Stimulated activated CD4-positive, alpha-beta T cell treated with anti-CD3 and anti-CD28 coated beads, Interleukin-2, amount 100 ng/mL, for 24 hours (primary cell): ENCODE results near the gene RAG2.

ENCODE experiments used
- DNase-seq, 2 donors: peaks; one replicate each; pipeline ENCODE4 v3.0.0-alpha.2; 2020

RAG2 gene

DNA sequence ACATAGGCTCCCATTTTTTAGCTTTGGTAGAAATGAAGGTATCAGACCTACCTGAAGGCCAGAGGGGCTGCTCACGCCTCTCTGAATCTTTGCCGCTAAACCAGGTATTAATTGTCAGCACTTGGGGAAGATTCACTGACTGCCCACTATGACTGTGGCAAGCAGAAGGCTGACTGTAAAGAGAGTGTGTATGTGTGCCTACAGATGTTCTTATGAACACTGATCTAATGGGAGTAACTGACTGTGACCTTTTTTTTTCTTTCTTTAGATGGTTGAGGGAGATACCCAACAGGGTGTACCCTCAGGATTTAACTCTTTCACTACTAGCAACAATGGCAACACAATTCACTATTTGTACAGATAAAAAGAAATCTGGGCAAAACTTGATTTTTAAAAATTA, at the start of gene RAG2:
RAG2 (minus strand) TSS at position 186 of the 400 bp plus-strand sequence. CDS start 4,068 bp downstream, outside the sequence.
- DNase-seq: no peak

DNA sequence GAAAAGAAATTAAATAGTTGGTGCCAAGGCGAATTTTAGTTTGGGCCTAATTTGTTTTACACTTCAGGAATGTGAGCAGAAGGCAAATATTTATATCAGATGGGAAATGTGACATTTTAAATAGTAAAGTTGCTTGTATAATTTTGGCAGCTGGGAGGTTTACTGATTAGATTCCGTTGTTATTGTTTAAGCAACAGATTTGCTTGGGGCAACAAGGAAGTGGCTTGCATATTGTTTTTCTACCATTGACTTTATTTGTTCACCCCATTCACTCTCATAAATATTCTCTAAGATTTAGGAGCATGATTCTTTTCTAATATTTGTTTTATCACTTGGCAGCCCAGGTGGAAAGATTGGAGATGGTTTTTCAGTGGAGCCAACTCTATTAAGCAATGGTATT, 40.5 kb upstream of the RAG2 start:
- DNase-seq: no peak

DNA sequence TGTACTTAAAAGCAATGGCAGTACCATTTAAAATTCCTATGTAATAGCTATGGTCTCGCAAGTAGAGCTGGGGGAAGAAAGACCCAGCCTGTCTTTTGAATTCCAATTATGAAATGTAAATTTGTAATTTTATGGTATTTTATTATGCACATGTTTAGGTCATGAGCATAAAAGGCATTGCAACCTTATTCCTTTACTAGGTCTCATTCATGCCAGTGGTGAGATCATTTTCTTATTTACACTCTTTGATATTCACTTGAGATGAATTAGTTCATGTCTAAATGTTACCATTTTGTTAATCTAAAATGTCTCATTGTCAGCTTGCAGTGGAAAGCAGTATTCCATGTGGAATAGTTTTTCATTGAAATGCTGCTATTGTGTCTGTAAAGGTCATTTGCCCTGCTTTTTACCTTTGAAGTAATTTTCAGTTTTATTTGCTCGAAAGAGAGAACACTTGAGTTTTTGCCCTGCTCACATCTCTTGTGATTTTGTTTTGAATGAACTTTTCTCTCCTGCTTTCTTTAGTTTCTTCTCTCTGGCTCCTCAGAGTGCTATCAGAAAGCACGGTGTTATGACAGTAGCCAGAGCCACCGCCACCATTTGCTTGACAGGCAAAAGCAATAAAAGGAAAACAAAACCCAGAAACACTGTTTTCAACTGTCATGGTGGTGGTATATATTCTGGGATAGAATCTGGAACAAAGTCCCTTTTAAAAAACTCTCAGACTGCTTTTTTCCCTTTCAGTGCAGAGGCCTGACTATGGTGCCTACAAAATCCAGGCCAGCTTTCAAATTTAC, 37.2 kb upstream of the RAG2 start:
- no peak for DNase-seq

DNA sequence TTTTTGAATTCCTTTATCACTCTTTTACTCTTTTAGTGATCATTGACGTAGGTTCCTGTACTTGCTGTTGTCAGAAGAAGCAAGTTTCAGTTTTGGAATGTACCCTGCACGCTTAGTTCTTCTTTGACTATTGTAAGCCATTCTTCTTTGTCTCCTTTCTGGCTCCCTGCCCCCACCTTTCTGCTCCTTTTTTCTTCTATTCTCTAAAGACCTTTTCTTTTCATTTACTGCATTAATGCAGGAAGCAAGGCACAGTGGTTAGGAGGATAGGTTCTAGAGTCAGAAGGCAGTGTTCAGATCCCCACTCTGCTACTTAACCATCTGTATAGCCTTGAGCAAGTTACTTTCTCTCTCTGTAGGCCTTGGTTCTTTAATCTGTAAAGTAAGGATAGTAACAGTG, 33.7 kb upstream of the RAG2 start:
- no peak for DNase-seq

DNA sequence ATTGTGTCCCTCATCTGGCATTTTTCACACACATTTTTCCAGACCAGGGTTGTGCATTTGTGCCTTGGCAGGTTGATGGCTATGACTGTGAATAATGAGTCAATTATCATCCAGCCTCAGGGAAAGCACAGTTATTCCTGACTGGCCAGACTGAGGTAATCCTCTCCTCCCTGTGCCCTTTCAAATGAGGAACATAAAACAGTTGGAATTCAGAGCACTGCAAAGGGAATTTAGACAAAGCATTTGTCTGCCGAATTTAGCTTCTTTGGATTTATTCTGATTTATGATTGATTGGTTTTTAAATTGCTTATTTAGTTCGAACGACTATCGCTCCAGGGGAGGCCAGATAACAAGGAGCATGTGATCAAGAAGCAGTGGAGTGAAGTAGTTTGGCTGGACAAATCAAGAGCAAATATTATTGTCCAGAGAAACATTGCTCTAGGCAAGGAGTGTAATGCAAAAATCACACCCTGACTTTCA, 30.8 kb upstream of the RAG2 start:
- DNase-seq: no peak

DNA sequence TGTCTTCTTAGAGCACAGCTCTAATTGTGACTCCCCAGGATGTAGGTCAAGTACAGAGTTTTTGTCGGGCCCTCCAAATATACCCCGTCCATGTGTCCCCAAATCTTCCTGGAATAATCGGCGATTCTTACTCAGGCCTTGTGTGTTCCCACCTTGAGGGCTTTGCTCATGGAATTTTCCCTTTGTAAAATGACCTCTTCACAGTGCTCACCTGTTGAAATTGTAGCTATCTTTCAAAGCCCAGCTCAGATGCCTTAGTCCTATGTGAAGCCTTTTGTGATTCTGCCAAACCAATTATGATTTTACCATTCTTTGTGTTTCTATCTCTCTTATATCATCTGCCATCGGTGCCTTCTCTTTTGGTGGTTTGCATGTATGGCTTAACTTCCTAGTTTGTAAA, 30.1 kb upstream of the RAG2 start:
- no peak for DNase-seq

DNA sequence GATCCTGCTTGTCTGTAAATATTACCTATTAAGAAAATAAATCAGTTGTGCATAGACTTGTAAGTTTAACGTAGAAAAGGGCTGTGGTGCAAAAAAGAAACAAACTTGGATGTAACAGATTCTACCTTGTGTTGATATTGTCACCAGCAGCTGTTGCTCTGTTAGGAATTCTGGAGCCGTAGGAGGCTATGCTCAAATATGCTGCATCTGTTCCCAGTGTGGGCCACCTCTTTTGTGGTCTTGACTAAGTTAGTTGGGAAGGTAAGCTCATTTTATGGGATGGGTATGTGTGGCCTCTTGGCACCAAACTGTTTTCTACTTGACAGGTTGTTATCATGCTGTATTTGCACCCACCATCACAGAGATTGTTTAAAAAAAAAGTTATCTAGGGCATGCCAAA, 29.4 kb upstream of the RAG2 start:
- no peak for DNase-seq

DNA sequence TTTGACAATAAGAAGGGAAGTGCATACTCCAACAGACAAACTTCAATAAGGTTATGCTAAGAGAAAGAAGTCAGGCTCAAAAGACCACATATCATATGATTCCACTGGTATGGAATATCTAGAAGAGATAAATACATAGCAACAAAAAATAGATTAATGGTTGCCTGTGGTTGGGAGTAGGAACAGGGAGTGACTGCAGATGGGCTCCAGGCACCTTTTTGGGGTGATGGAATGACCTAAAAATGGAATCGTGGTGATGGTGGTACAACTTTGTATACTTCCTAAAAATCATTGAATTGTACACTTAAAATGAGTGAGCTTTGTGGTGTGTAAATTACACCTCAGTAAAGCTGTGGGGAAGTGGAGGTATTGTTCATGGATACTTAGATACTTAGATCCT, 29.0 kb upstream of the RAG2 start:
- DNase-seq: no peak

DNA sequence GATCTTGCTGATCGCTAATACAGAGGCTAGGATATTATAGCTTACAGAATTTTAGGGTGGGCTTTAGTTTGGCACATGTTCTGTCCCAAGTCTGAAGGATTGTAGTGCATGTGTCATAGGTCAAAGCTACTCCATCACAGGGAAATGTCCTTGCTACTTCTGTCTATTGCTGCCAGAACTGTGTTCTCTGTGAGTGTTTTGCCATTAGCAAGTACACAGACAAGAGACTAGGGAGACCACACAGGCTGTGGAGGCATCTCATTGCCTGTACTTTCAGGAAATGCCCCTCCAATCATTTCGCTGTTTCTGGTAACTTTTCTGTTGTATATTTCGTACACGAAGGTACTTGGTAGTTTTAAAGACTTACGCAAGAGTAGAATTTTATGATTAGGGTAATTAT, 25.5 kb upstream of the RAG2 start:
- no peak for DNase-seq

DNA sequence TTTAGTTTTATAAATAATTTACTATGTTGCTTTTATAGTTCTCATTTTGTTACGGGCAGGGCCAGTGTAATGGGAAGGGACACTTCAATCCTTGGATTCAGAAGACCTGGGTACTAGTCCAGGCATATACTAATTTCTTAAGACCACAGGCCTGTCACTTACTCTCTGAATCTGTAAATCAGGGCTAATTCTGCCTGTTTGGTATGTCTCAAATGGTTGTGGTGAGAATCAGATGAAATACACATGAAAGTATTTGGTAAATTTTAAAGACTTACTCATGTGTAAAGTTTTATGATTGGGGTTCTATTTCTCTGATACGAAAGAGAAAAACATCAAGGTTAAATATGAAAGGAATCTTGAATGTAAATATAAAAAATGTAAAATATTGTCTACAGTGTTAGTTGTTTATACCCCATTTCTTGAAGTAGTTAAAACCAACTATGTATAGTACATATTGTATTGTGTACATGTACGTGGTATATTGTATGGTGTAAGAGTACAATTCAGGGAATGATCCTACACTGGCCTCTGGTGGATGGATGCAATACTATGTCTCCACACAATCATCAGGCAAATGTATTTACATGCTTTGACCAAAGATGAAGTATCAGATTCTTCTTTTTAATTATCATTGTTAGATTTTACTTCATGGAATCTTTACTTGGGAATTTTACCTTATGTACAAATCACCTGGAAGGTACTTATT, 24.5 kb upstream of the RAG2 start:
- DNase-seq: no peak

DNA sequence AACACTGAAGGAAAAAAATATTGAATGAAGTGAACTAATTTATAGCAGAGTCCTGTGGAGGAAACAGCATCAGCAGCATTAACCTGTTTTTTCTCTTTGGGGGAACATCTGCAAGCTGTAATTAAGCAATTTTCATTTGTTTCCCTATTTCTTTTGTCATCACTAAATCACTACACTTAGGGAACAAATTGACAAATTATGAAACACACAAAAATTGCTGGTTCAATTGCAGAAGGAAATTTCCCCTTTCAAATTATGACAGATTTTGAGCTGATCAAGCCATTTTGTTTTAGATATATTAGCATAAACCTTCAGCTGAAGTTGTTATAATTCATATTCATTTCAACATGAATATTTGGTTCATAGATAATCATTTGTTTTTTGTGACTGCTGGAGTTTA, 22.2 kb upstream of the RAG2 start:
- no peak for DNase-seq

DNA sequence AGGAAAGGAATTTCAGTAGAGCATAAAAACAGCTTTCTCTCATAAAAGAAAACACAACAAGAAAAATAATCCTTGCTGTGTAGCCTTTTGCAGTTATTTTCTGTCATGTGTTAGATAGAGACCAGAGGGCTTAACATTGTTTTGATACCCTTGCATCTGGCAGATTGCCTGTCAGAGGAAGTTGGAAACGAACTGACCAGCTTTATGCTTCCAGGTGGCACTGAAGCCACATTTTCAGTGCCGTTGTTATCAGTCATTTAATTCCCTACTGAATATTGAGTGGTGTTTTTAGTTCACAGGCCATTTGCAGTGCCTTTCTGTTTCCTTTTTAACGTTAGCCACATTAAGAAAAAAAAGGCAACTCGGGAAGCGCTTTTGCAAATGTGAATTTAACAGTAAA, 21.5 kb upstream of the RAG2 start:
- DNase-seq: no peak

DNA sequence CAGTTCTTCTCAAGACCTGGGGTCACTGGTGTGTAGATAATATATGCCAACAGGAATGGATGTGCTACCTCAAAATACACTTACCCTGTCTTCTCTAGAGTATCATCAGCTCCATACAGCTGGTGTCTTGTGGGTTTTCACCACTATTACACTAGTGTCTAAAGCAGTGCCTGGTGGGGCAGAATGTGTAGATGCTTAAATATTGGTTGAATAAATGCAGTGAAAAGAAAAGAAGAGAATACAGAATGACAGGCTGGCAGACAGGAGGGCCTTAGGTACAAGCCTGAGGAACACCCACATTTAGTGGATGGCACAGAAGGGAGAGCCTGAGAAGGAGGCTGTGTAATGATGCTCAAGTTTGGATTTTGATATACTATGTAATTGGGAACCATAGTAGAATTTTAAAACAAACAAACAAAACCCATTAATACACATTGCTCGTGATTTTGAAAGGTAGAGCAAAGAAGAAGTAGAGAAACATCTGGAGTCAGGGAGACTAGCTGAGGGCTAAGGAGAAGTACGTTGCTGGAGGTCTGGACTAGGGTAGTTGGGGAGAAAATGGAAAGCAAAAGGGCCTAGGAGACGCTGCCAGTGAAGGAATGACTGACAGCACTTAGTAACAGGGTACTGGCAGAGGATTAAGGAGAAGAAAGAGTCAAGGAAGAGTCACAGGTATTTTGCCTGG, 20.5 kb upstream of the RAG2 start:
- DNase-seq: no peak

DNA sequence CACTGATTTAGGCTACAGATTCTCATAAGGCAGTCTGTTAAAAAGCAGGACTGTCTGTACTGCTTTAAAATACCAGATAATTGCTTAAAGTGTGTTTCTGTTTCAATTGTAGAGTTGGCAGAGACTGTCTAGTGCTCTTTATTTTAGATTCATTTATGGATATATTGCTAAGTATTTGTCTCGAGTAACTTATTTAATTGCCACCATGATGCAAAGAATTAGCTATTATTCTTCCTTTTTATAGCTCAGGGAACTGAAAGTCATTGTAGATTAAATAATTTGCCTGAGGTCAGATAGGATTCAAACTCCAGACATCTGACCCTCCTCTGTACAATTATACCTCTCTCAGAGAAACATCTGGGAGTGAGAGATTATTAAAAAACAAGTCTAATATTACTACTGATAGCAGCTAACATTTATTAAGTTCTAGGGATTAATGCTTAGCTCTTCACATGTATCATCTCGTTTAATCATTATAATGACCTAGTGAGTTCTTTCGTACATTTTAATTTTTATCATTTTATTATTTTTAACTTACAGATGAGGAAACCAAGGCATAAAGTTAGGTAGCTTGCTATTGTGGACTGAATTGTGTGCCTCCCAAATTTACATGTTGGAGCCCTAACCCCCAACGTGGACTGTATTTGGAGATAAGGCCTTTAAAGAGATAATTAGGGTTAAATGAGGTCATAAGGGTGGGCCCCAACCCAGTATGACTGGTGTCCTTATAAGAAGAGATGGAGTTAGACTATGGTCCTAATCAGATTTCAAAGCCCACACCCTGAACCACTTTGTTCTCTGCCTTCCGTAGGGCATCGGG, 19.7 kb upstream of the RAG2 start:
- DNase-seq: no peak

DNA sequence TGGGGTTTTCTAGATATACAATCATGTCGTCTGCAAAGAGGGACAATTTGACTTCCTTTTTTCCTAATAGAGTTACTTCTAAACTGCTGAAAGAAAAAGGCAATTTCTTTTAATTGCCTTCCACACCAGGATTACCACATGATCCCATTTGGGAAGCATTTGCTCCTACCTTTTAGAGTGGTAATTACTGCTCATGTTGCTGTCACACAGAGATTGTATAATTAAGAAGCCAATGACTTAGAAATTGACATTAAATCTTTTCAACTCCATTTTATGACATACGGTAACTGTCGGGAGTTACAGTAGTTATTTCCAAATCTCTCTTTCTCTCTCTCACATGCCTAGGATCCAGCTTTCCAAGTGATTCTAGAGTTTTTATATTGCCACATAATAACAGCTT, 17.8 kb upstream of the RAG2 start:
- no peak for DNase-seq

DNA sequence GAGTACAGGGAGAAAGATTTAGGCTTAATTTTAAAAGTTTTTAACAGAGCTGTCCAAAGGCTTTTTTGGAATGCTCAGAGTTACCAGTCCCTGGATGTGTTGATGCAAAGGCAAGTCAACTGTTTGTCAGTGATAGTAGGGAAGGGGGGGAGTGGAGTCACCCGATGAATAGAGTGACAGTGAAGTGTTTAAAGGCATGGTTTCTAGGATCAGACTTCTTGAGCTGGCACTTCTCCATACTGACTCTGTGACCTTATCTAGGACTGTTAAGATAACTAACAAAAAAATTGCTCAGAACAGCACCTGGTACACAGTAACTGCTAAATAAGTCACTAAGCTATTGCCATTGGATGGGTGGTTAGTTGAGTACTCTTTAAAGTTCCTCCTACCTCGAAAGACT, 11.3 kb upstream of the RAG2 start:
- no peak for DNase-seq

DNA sequence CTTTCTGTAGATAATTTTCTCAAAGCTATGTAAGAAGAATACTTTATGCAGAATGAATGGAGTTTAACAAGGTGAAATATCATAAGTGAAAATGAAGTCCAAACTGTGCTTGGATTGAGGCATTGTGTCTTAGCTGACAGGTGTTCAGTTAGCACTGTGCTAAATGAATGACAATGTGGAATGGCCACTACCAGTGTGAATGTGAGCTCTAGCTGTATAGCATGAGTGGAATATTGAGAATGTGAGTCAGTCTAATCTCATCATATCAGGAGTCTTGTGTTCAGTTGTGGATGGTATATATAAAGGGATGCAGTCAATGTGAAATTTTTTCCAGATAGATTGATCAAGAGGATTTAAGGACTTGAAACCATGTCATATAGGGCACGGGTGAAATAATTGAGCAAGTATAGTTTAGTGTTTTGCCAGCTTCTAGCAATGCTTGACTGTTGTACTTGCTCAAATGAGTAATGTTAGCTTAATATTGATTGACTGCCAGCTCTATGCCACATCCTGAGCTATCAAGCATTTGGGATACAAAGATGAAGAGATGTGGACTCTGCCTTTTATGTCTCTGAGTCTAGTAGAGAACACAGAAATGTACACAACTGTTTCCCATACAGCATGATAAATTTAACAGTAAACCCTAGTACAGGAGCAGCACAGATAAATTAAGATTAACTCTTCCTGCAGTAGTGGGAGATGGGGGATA, 10.6 kb upstream of the RAG2 start:
- DNase-seq: no peak

DNA sequence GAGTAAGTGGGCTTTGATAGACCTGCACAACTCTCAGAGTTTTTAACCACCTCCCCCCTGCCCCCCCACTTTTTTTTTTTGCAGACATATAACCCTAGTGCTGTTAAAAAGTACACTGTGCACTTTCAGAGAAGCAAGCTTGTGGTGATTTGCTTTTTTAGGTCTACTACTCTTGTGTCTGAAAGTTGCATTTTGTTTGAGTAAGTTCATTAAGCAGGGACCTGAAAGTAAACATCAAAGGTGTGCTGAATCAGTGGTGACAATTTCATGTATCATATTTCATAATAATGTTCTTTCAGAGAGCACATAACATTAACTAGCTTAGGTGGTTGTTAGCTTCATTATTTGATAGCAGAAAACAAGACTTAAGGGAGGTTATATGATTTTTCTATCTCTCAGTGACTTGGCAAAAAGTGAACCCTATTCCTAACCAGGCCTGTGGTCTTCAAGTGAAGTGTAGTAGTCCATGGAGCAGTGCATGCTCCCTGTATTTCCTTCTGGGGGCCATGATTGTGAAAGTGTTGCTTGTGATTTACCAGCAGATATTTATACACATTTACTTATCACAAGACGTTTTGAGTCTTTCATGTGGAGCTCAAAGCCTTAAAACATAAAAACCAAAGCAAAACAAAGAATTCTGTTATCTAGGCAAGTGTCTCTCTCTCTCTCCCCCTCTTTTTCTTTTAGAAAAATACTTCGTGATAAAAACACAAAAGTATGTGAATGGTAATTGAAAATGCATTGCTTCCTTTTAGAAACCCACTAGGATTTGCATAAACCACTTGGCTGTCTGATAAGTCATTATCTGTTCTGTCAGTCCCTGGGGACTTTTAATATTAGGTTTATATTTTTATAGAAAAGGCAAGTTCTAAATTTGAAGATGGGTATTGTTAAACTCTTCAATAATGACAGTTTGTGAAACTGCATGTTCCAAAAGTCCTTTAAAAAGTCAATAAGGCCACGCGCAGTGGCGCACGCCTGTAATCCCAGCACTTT, 7.5 kb upstream of the RAG2 start:
- no peak for DNase-seq

DNA sequence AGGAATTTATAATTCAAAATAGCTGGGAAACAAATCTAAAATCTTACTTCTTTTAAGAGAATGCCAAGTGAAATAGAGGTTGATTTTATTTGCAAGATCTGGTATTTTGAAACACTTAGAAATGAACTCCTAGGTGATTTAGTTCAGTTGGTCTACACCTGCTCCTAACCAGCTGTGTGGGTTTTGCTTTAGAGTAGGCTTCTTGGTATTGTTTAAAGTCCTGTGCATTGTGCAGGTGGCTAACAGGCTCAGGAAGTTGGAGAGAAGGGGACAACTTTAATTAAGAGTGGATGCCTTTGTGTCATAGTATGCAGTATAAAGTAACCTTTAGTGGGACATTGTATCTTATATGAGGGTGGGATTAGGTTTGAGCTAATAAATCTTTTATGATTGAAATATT, 4.1 kb upstream of the RAG2 start:
- DNase-seq: no peak

DNA sequence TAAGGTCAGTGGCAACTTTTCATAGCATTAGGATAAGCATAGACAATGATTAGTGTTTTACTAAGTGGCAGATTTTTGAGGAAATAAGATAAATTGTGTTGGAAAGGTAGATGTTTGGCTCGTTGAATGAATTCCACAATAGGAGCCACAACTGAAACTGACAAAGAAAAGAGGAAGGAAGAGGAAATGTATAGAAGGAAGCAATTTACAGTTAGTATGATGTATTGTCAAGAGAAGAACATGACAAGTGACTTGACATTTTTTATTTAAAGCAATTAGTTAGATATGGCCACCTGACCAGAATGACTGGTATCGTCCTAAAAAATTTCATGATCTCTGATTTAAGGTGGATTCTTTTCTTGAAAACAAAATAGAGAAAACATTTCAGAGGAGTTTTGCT, 3.1 kb upstream of the RAG2 start:
- no peak for DNase-seq

DNA sequence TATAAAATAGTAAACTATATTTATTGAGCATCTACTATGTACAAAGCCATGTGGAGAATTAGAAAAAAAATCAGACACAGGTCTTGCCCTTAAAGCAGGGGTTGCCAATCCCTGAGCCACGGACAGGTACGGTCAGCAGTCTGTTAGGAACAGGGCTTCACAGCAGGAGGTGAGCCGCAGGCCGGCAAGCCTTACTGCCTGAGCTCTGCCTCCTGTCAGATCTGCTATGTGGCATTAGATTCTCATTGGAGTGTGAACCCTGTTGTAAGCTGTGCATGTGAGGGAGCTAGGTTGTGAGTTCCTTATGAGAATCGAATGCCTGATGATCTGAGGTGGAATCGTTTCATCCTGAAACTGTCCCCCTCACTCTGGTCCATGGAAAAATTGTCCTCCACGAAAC, 2.1 kb upstream of the RAG2 start:
- DNase-seq: no peak
